ENCODE results near the gene COL4A2.

The COL4A2 gene

DNA sequence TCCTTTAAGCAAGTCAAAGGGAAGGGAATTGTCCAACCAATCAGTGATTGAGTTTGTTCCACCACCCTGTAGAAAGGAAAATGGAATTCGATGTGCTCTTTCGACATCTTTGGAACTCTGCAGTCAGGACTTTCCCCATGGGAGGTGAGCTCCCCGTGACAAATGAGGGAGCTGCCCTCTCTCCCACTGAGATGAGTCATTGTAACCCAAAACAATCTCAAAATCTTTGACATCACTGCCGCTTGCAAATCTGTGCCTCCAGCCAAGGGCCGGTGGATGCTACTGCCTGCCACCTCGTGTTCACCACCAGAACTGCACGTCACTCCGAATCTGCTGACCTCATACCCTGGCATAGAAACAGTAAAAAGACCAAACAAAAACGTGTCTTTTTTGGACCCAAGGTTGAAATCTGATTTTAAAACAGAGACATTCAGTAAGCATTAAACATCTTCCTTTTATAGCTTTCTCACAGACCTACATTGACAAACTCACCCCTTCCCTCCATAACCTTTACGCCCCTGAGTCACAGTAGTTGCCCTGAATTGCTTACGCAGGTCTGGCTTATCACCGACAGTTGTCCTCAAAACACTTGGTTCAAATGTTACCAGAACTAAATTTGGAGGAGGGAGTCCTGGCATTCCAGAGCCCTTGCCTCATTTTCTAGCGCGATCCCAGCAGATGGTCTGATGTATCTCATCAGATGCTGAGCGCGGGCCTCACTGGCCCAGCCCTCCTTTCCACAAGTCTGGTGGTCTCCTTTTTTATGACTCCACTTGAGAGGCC lies 105.2 kb downstream of the COL4A2 start (continued):
- no peak for TF ChIP-seq ZNF473 (tag by site-specific recombination; IDR thresholded peaks at IDR 0.05)
- TF ChIP-seq KLF8 (tag by site-specific recombination; IDR thresholded peaks at IDR 0.05), result no peak; the same call in 1 of the 2 replicates
- TF ChIP-seq ZNF600 (tag by site-specific recombination; IDR thresholded peaks at IDR 0.05), result peak; percentile 52; the same call in 1 of the 2 replicates
- peak; percentile 77; the same call in 1 of the 2 replicates for TF ChIP-seq ZNF2 (tag by site-specific recombination; IDR thresholded peaks at IDR 0.05)
- TF ChIP-seq ZBTB10 (tag by site-specific recombination; IDR thresholded peaks at IDR 0.05), result no peak
- TF ChIP-seq ZNF266 (tag by site-specific recombination; IDR thresholded peaks at IDR 0.05; ENCODE audit: low read depth), result no peak
- no peak for TF ChIP-seq SCRT2 (tag by site-specific recombination; IDR thresholded peaks at IDR 0.05)
- TF ChIP-seq ZBTB17 (tag by site-specific recombination; IDR thresholded peaks at IDR 0.05), result peak; percentile 80
- no peak for TF ChIP-seq ZNF221 (tag by site-specific recombination; IDR thresholded peaks at IDR 0.05; ENCODE audit: borderline replicate concordance)
- no peak for TF ChIP-seq ZNF138 (tag by site-specific recombination; IDR thresholded peaks at IDR 0.05; ENCODE audit: borderline replicate concordance)
- no peak for TF ChIP-seq ZFP3 (tag by site-specific recombination; IDR thresholded peaks at IDR 0.05; ENCODE audit: low read depth)
- 0 out of 2 replicates have a peak, but pooled peaks have one; percentile 13 for TF ChIP-seq ZNF610 (tag by site-specific recombination; IDR thresholded peaks at IDR 0.05; ENCODE audit: borderline replicate concordance)
- peak; percentile 89 for TF ChIP-seq SP7 (tag by site-specific recombination; IDR thresholded peaks at IDR 0.05)
- TF ChIP-seq ZNF791 (tag by site-specific recombination; IDR thresholded peaks at IDR 0.05), result no peak
- no peak for TF ChIP-seq ZNF747 (tag by site-specific recombination; IDR thresholded peaks at IDR 0.05)
- TF ChIP-seq SCRT1 (tag by site-specific recombination; IDR thresholded peaks at IDR 0.05; ENCODE audit: borderline replicate concordance), result no peak
- no peak for TF ChIP-seq RBAK (tag by site-specific recombination; IDR thresholded peaks at IDR 0.05)
- no peak for TF ChIP-seq ZNF837 (tag by site-specific recombination; IDR thresholded peaks at IDR 0.05)
- TF ChIP-seq ZNF843 (tag by site-specific recombination; IDR thresholded peaks at IDR 0.05), result 0 out of 2 replicates have a peak, but pooled peaks have one; percentile 45
- TF ChIP-seq ZBTB11 (tag by site-specific recombination; conservative IDR thresholded peaks at IDR 0.05; ENCODE audit: low read depth), result no peak
- TF ChIP-seq ZNF335 (tag by site-specific recombination; conservative IDR thresholded peaks at IDR 0.05), result no peak
- TF ChIP-seq ZNF174 (tag by site-specific recombination; IDR thresholded peaks at IDR 0.05), result no peak
- TF ChIP-seq, protein P1, sequence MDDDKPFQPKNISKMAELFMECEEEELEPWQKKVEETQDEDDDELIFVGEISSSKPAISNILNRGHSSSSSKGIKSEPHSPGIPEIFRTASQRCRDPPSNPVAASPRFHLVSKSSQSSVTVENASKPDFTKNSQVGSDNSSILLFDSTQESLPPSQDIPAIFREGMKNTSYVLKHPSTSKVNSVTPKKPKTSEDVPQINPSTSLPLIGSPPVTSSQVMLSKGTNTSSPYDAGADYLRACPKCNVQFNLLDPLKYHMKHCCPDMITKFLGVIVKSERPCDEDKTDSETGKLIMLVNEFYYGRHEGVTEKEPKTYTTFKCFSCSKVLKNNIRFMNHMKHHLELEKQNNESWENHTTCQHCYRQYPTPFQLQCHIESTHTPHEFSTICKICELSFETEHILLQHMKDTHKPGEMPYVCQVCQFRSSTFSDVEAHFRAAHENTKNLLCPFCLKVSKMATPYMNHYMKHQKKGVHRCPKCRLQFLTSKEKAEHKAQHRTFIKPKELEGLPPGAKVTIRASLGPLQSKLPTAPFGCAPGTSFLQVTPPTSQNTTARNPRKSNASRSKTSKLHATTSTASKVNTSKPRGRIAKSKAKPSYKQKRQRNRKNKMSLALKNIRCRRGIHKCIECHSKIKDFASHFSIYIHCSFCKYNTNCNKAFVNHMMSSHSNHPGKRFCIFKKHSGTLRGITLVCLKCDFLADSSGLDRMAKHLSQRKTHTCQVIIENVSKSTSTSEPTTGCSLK (tag by site-specific recombination; IDR thresholded peaks at IDR 0.05), result no peak
- peak; percentile 88 for TF ChIP-seq GLIS2 (tag by site-specific recombination; IDR thresholded peaks at IDR 0.05)
- TF ChIP-seq SP2 (tag by site-specific recombination; IDR thresholded peaks at IDR 0.05), result peak; percentile 30; the same call in 1 of the 2 replicates
- no peak for TF ChIP-seq ZNF626 (tag by site-specific recombination; IDR thresholded peaks at IDR 0.05)
- no peak for TF ChIP-seq ZNF302 (tag by site-specific recombination; IDR thresholded peaks at IDR 0.05; ENCODE audit: low read depth)
- TF ChIP-seq, protein P2, sequence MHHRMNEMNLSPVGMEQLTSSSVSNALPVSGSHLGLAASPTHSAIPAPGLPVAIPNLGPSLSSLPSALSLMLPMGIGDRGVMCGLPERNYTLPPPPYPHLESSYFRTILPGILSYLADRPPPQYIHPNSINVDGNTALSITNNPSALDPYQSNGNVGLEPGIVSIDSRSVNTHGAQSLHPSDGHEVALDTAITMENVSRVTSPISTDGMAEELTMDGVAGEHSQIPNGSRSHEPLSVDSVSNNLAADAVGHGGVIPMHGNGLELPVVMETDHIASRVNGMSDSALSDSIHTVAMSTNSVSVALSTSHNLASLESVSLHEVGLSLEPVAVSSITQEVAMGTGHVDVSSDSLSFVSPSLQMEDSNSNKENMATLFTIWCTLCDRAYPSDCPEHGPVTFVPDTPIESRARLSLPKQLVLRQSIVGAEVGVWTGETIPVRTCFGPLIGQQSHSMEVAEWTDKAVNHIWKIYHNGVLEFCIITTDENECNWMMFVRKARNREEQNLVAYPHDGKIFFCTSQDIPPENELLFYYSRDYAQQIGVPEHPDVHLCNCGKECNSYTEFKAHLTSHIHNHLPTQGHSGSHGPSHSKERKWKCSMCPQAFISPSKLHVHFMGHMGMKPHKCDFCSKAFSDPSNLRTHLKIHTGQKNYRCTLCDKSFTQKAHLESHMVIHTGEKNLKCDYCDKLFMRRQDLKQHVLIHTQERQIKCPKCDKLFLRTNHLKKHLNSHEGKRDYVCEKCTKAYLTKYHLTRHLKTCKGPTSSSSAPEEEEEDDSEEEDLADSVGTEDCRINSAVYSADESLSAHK (tag by site-specific recombination; IDR thresholded peaks at IDR 0.05), result 0 out of 2 replicates have a peak, but pooled peaks have one; percentile 16
- TF ChIP-seq ZNF560 (tag by site-specific recombination; IDR thresholded peaks at IDR 0.05; ENCODE audit: borderline replicate concordance), result no peak
- TF ChIP-seq ZSCAN30 (tag by site-specific recombination; IDR thresholded peaks at IDR 0.05), result peak; percentile 66; the same call in 1 of the 2 replicates
